CD14-positive monocyte (primary cell): ENCODE measurements around the gene OR6S1. TPM values are rescaled to one million over a fixed set of nuclear protein-coding genes. Genes with fewer than 3 reads are reported as not detected.
"Not testable (repeated sequence)": the region's sequence is repeated elsewhere in the genome, so short reads cannot be mapped to it uniquely, and the experiment has no call there.

Experiments
- DNase-seq, 3 donors: peaks; one replicate each; pipeline ENCODE4 v3.0.0-alpha.2; 2011 to 2022
- H2AFZ ChIP-seq: 2 replicates; pipeline ENCODE4 v1.6.0; 2012; ENCODE audit warnings: mild to moderate bottlenecking, low read depth, low read length, inconsistent platforms; ENCODE audit not compliant: insufficient read depth, poor library complexity, severe bottlenecking
- H3K27ac ChIP-seq, 2 donors: 1 replicate in 1 of 2; 2 replicates in 1 of 2; pipeline ENCODE4 v1.5.1; 2012 to 2013; ENCODE audit warnings: low read length in 2 of 2, control low read depth in 1 of 2, inconsistent platforms in 1 of 2, low read depth in 1 of 2, mild to moderate bottlenecking in 1 of 2
- H3K27me3 ChIP-seq, 2 donors: one replicate each; pipeline versions ENCODE4 v1.6.0 to v1.6.1; 2011 to 2013; ENCODE audit warnings: low read length in 2 of 2; ENCODE audit not compliant: control insufficient read depth in 2 of 2, insufficient read depth in 2 of 2
- H3K36me3 ChIP-seq, 2 donors: replicated peaks in 1 of 2; 1 replicate in 1 of 2; 2 replicates in 1 of 2; pipeline versions ENCODE4 v1.5.1 to v1.6.1; 2012 to 2013; ENCODE audit warnings: low read length in 2 of 2, control low read depth in 1 of 2, inconsistent platforms in 1 of 2, mild to moderate bottlenecking in 1 of 2; ENCODE audit not compliant: insufficient read depth in 2 of 2, control insufficient read depth in 1 of 2
- H3K4me1 ChIP-seq, 2 donors: 1 replicate in 1 of 2; 2 replicates in 1 of 2; pipeline versions ENCODE4 v1.5.1 to v1.6.1; 2012 to 2013; ENCODE audit warnings: low read length in 2 of 2, control low read depth in 1 of 2, inconsistent platforms in 1 of 2, mild to moderate bottlenecking in 1 of 2, moderate library complexity in 1 of 2; ENCODE audit not compliant: insufficient read depth in 2 of 2, control insufficient read depth in 1 of 2
- H3K4me2 ChIP-seq: replicated peaks from 2 replicates; pipeline ENCODE3; 2012; ENCODE audit warnings: low read length, moderate library complexity, mild to moderate bottlenecking; ENCODE audit not compliant: poor library complexity, severe bottlenecking; ENCODE audit errors: extremely low read depth
- H3K4me3 ChIP-seq, 3 experiments: fragments of 200-600 bp in 1 of 3; sonication (generic) in 1 of 3; replicated peaks in 1 of 3; 1 replicate in 2 of 3; 2 replicates in 1 of 3; pipeline ENCODE4 v1.5.1; 2011 to 2013; ENCODE audit warnings: low read length in 3 of 3, mild to moderate bottlenecking in 3 of 3, control low read depth in 2 of 3, low read depth in 2 of 3, inconsistent platforms in 1 of 3, moderate library complexity in 1 of 3
- H3K79me2 ChIP-seq: 2 replicates; pipeline ENCODE4 v1.6.0; 2012; ENCODE audit warnings: mild to moderate bottlenecking, control low read depth, inconsistent platforms, low read length, moderate library complexity; ENCODE audit not compliant: insufficient read depth
- H3K9ac ChIP-seq: 2 replicates; pipeline ENCODE4 v1.6.0; 2017; ENCODE audit warnings: low read length, mild to moderate bottlenecking; ENCODE audit not compliant: insufficient read depth, poor library complexity, severe bottlenecking
- H3K9me3 ChIP-seq, 2 donors: replicated peaks in 1 of 2; 1 replicate in 1 of 2; 2 replicates in 1 of 2; pipeline versions ENCODE4 v1.5.1 to v1.6.1; 2012 to 2013; ENCODE audit warnings: low read length in 2 of 2, control low read depth in 1 of 2; ENCODE audit not compliant: control insufficient read depth in 1 of 2, insufficient read depth in 1 of 2
- H4K20me1 ChIP-seq: 2 replicates; pipeline ENCODE4 v1.6.0; 2012; ENCODE audit warnings: mild to moderate bottlenecking, low read length, control low read depth, moderate library complexity; ENCODE audit not compliant: insufficient read depth
- H3K27ac Mint-ChIP-seq, 7 donors: one replicate each; pipeline ENCODE4 v1.8.0; 2020; ENCODE audit warnings: mild to moderate bottlenecking in 7 of 7, mixed read lengths in 7 of 7, moderate library complexity in 6 of 7, inconsistent platforms in 2 of 7
- H3K27me3 Mint-ChIP-seq, 3 donors: one replicate each; pipeline ENCODE4 v1.8.0; 2021 to 2022; ENCODE audit warnings: low read depth in 3 of 3, mild to moderate bottlenecking in 3 of 3, mixed read lengths in 3 of 3, moderate library complexity in 3 of 3, inconsistent platforms in 1 of 3
- H3K36me3 Mint-ChIP-seq, 2 donors: one replicate each; pipeline ENCODE4 v1.8.0; 2020; ENCODE audit warnings: mixed read lengths in 2 of 2, inconsistent platforms in 1 of 2, mild to moderate bottlenecking in 1 of 2
- H3K4me1 Mint-ChIP-seq: one replicate; pipeline ENCODE4 v1.8.0; 2020; ENCODE audit warnings: mild to moderate bottlenecking, mixed read lengths
- H3K4me3 Mint-ChIP-seq, 2 donors: one replicate each; pipeline ENCODE4 v1.8.0; 2020; ENCODE audit warnings: mild to moderate bottlenecking in 2 of 2, mixed read lengths in 2 of 2, moderate library complexity in 1 of 2
- H3K9me3 Mint-ChIP-seq, 7 donors: one replicate each; pipeline ENCODE4 v1.8.0; 2020 to 2022; ENCODE audit warnings: mixed read lengths in 7 of 7, mild to moderate bottlenecking in 6 of 7, moderate library complexity in 6 of 7, inconsistent platforms in 2 of 7
- CTCF ChIP-seq: fragments of 200-600 bp; IDR thresholded peaks from one replicate; pipeline ENCODE4 v1.8.0; 2022; ENCODE audit warnings: antibody characterized with exemption, mild to moderate bottlenecking
- WGBS: methylation state at CpG from one replicate; pipeline ENCODE4 v1.1.5; 2013; ENCODE audit warnings: missing lambda C conversion rate; ENCODE audit not compliant: insufficient coverage; 5-methylcytosine and 5-hydroxymethylcytosine counted together
- intact Hi-C, 2 donors: fragments of 100-400 bp; cut with micrococcal nuclease; formaldehyde crosslinking; loops; one replicate each; pipeline versions ENCODE4 v1.15.0 to v1.15.1; 2023
- polyA plus RNA-seq, 3 donors: library from polyadenylated mRNA; depleted of rRNA in 1 of 3; unstranded in 2 of 3; stranded (reverse) in 1 of 3; fragments of 300-500 nt in 2 of 3; fragments of >200 nt in 1 of 3; fragmentation: Illumina TruSeq in 2 of 3; gene quantifications; 1 replicate in 2 of 3; 2 replicates in 1 of 3; pipeline ENCODE4 v1.2.3, GENCODE V29; 2012 to 2021

Gene OR6S1
- polyA plus RNA-seq, 3 donors = not detected

DNA sequence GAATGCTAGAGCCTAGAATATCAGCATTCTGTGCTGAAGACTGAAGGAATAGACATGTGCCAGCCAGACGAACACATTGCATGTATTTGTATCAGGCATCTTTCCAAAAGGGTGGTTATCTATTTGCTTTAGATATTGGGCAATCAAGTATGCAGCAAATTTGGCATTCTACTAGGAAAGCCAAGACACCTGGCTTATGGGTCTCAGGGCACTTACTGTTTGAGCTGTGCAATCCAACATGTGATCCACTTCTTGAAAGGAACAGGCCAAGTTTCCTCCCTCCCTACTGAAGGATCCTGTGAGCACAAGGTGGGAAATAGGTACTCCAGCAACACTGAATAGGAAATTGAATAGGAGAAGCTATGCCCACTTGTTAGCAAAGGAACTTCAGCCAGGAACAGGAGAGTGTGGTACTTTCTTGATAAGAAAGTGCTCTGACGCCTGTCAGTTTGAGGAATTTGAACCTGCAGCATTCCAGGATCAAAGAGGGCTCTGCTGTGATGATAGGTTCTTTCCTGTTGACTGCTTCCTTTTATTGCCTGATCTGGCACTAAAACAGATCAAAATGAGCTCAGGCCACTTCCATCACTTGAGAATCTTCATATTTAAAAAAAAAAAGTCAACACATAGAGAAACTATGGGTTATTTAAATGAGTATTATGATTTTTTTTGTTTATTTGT is 20.6 kb downstream of the OR6S1 start:
- Histone ChIP-seq H3K4me3 (no peak overlapping the region), H3K9me3 (no peaks in the 10 kb centered on the region), H3K9ac (no peak overlapping the region), H3K4me2 (no peak overlapping the region), H3K27me3 (peaks cover 8 to 11% of the 10 kb centered on the region in 2 donors), H3K79me2 (no peaks in the 10 kb centered on the region), H3K4me1 (peaks cover 51 to 54% of the 10 kb centered on the region in 2 donors), H2AFZ (no peak overlapping the region), H4K20me1 (no peaks in the 10 kb centered on the region), H3K27ac (no peak overlapping the region), H3K36me3 (no peaks in the 10 kb centered on the region)
- Mint-ChIP-seq H3K4me3 (no peak overlapping the region), H3K27ac (no peak overlapping the region), H3K27me3 (peaks cover 12 to 18% (median 17%) of the 10 kb centered on the region in 3 donors), H3K4me1 (peaks cover 58% of the 10 kb centered on the region), H3K9me3 (peaks cover 0 to 6% (median 5%) of the 10 kb centered on the region in 7 donors), H3K36me3 (no peaks in the 10 kb centered on the region)
- no peak for DNase-seq
- WGBS = 60% methylated on average over 2 of the region's 2 CpGs
- intact Hi-C loops = no loop called here
- no peak for TF ChIP-seq CTCF

- H2AFZ ChIP-seq, H4K20me1 ChIP-seq, H3K36me3 ChIP-seq, H3K9ac ChIP-seq, DNase-seq, H3K27me3 Mint-ChIP-seq, H3K9me3 ChIP-seq, H3K4me3 ChIP-seq, H3K27ac ChIP-seq, H3K9me3 Mint-ChIP-seq, H3K4me3 Mint-ChIP-seq, H3K27ac Mint-ChIP-seq, H3K4me2 ChIP-seq, H3K27me3 ChIP-seq, H3K79me2 ChIP-seq, H3K36me3 Mint-ChIP-seq: not testable (repeated sequence)
- peaks cover 46% of the 10 kb centered on the region for H3K4me1 Mint-ChIP-seq
- intact Hi-C loops = loop anchor here in 1 of 2 donors (10.0 kb wide), 1 partner anchor 165 kb away; the partner anchor contains the start of gene RNASE6
- peaks cover 38 to 41% of the 10 kb centered on the region in 2 donors for H3K4me1 ChIP-seq
- no CpG with 5 or more reads among the region's 6 CpGs for WGBS
These were observed 21.8 kb downstream of the OR6S1 start for GRCh38 chr14:20619688-20620087.
